Eye (tissue), 1 donor: ENCODE results near the gene GPD2.

Experiments used
- DNase-seq: peaks from one replicate; pipeline ENCODE4 v3.0.0-alpha.2; 2015

Gene GPD2

GRCh38 chr2:156435718-156436496, at the start of gene GPD2:
Gene GPD2 (plus strand): TSS chr2:156436379. CDS start chr2:156476106, 39,727 bp downstream.
- DNase-seq: peak; percentile 93

- DNase-seq: no peak
These were observed 42.0 kb upstream of the GPD2 start for GRCh38 chr2:156394033-156394741.

- no peak for DNase-seq
These were observed 40.1 kb upstream of the GPD2 start for GRCh38 chr2:156396126-156396525.

- no peak for DNase-seq
These were observed 39.0 kb upstream of the GPD2 start for GRCh38 chr2:156397229-156397628.

GRCh38 chr2:156398176-156398575, 38.0 kb upstream of the GPD2 start:
- no peak for DNase-seq

GRCh38 chr2:156399224-156399949, 36.8 kb upstream of the GPD2 start:
- DNase-seq: no peak

- DNase-seq: no peak
These were observed 36.1 kb upstream of the GPD2 start for GRCh38 chr2:156399950-156400705.

- DNase-seq: peak; percentile 96
These were observed 35.2 kb upstream of the GPD2 start for GRCh38 chr2:156400706-156401678.

GRCh38 chr2:156401861-156402260, 34.3 kb upstream of the GPD2 start:
- DNase-seq: no peak

- DNase-seq: no peak
These were observed 30.6 kb upstream of the GPD2 start for GRCh38 chr2:156405586-156405985.

- no peak for DNase-seq
These were observed 24.3 kb upstream of the GPD2 start for GRCh38 chr2:156411835-156412234.

- no peak for DNase-seq
These were observed 14.3 kb upstream of the GPD2 start for GRCh38 chr2:156421851-156422250.

GRCh38 chr2:156423674-156424282, 12.4 kb upstream of the GPD2 start:
- DNase-seq: peak; percentile 34

GRCh38 chr2:156427074-156427473, 9.1 kb upstream of the GPD2 start:
- no peak for DNase-seq

GRCh38 chr2:156429211-156429610, 7.0 kb upstream of the GPD2 start:
- DNase-seq: no peak

GRCh38 chr2:156430236-156430979, 5.8 kb upstream of the GPD2 start:
- DNase-seq: no peak

- DNase-seq: no peak
These were observed 5.2 kb upstream of the GPD2 start for GRCh38 chr2:156430980-156431358.

- peak; percentile 8 for DNase-seq
These were observed 1.5 kb upstream of the GPD2 start for GRCh38 chr2:156434461-156435291.

GRCh38 chr2:156435396-156435717, 822 bp upstream of the GPD2 start:
- no peak for DNase-seq
